ENCODE measurements around the gene RBM44. TPM values are rescaled to one million over a fixed set of nuclear protein-coding genes. Genes with fewer than 3 reads are reported as not detected.

The RBM44 gene
- total RNA-seq, 1 donor from 2014 or later, result 0.50 TPM

DNA sequence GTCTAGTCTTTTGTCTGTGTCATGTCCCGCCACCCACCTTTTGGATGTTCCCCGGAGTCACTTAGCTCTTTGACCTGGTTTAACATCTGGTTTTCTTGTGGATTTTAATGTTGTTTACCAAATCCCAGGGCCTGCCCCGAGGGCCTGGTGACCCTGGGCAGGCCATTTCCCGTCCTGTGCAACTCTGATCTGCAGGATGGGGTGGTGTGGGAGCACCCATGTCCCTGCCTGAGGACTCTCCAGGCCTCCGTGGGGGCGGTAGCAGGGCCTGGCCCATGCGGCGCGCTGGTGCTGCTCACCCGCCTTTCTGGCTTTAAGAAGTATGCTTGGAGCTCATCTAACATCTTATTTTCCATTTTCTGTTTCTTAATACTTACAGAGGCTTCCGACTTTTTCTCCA, 71.5 kb downstream of the RBM44 start:
- Mint-ChIP-seq H3K4me1 (ENCODE audit: low read depth) (peaks cover 88% of the 10 kb centered on the region), H3K36me3 (ENCODE audit: low read depth) (peaks cover 7% of the 10 kb centered on the region), H3K9me3 (ENCODE audit: low read depth) (no peaks in the 10 kb centered on the region), H3K4me3 (ENCODE audit: unreplicated experiment) (no peak overlapping the region), H3K27me3 (ENCODE audit: low read depth) (no peaks in the 10 kb centered on the region), H3K27ac (ENCODE audit: unreplicated experiment) (peak overlapping the region; percentile 29)
- DNase-seq (ENCODE audit: low spot score), result no peak
- TF ChIP-seq, protein P1, sequence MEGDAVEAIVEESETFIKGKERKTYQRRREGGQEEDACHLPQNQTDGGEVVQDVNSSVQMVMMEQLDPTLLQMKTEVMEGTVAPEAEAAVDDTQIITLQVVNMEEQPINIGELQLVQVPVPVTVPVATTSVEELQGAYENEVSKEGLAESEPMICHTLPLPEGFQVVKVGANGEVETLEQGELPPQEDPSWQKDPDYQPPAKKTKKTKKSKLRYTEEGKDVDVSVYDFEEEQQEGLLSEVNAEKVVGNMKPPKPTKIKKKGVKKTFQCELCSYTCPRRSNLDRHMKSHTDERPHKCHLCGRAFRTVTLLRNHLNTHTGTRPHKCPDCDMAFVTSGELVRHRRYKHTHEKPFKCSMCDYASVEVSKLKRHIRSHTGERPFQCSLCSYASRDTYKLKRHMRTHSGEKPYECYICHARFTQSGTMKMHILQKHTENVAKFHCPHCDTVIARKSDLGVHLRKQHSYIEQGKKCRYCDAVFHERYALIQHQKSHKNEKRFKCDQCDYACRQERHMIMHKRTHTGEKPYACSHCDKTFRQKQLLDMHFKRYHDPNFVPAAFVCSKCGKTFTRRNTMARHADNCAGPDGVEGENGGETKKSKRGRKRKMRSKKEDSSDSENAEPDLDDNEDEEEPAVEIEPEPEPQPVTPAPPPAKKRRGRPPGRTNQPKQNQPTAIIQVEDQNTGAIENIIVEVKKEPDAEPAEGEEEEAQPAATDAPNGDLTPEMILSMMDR (IDR thresholded peaks at IDR 0.05), result no peak

DNA sequence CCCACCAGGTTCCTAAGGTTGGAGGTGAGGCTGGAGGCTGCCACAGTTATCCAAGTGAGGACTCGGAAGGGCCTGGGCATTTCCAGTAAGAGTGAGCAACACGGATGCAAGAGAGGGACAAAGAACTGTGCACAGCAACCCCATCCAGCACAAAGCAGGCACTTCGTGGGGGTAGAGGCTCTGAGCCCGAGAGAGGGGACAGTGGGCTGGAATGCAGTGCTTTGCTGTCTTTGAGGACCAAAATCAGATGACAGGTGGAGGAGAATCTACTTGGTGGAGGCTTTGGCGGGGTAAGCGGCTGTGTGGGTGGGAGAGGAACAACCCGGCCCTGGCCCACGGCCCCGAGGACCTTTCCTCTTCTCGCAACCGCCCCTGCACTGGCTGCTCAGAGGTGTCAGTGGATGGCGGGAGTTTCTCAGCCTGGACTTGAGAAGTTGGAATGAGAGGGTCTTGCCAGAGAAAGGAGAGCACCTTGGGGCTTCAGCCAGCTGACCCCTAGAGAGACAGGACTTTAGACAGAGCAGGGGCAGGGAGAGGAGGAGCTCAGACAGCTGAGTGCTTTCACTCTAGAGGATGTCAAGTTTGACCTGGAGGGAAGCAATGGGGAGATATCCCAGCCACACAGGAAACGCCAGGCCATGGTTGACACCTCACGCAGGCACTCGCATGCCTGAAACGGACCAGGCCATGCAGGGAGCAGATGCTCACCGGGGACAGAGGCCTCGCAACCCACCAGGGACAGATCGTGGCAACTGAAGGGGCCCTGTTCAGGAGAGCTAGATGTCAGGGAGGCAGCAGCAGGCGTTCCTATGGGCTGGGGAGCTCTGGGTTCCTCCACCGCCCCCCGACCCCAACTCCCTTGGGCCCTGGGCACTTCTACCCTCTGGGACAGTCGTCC, 72.4 kb downstream of the RBM44 start:
- TF ChIP-seq, protein P1 (IDR thresholded peaks at IDR 0.05), result no peak
- Mint-ChIP-seq H3K36me3 (ENCODE audit: low read depth) (peaks cover 7% of the 10 kb centered on the region), H3K27me3 (ENCODE audit: low read depth) (no peaks in the 10 kb centered on the region), H3K4me1 (ENCODE audit: low read depth) (peaks cover 85% of the 10 kb centered on the region), H3K4me3 (ENCODE audit: unreplicated experiment) (no peak overlapping the region), H3K9me3 (ENCODE audit: low read depth) (no peaks in the 10 kb centered on the region), H3K27ac (ENCODE audit: unreplicated experiment) (peak overlapping the region; percentile 72)
- no peak for DNase-seq (ENCODE audit: low spot score)

GRCh38 chr2:237872178-237872887, 73.8 kb downstream of the RBM44 start:
- peaks cover 82% of the 10 kb centered on the region for H3K4me1 Mint-ChIP-seq (ENCODE audit: low read depth)
- peak overlapping the region; percentile 27 for H3K27ac Mint-ChIP-seq (ENCODE audit: unreplicated experiment)
- TF ChIP-seq, protein P1 (IDR thresholded peaks at IDR 0.05), result no peak
- no peaks in the 10 kb centered on the region for H3K27me3 Mint-ChIP-seq (ENCODE audit: low read depth)
- H3K9me3 Mint-ChIP-seq (ENCODE audit: low read depth), result no peaks in the 10 kb centered on the region
- H3K4me3 Mint-ChIP-seq (ENCODE audit: unreplicated experiment), result no peak overlapping the region
- peaks cover 7% of the 10 kb centered on the region for H3K36me3 Mint-ChIP-seq (ENCODE audit: low read depth)
- DNase-seq (ENCODE audit: low spot score), result no peak

DNA sequence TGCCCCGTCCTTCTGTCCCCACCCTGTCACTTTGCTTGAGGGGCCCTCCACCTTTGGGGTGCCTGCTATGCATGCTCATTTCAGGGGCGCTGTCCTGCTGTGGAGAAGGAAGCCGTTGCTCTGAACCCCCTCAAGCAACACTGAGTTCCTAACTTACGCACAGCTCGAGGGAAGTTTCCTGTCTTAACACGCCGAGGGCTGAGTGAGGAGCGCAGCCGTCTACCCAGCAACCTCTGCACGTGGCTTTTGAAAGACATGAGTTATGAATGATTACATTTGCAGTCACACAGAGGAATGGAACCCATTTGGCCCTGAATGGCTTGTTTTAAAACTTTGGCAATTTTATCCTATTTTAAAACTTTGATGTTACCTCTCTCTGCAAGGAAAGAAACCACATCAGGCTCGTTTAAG, 74.8 kb downstream of the RBM44 start:
- Mint-ChIP-seq H3K27ac (ENCODE audit: unreplicated experiment) (peak overlapping the region; percentile 45), H3K36me3 (ENCODE audit: low read depth) (peaks cover 7% of the 10 kb centered on the region), H3K27me3 (ENCODE audit: low read depth) (no peaks in the 10 kb centered on the region), H3K9me3 (ENCODE audit: low read depth) (no peaks in the 10 kb centered on the region), H3K4me3 (ENCODE audit: unreplicated experiment) (no peak overlapping the region), H3K4me1 (ENCODE audit: low read depth) (peaks cover 75% of the 10 kb centered on the region)
- DNase-seq (ENCODE audit: low spot score), result no peak
- TF ChIP-seq, protein P1 (IDR thresholded peaks at IDR 0.05), result no peak

- Mint-ChIP-seq H3K4me3 (ENCODE audit: unreplicated experiment) (peak overlapping the region; percentile 38), H3K27me3 (ENCODE audit: low read depth) (no peaks in the 10 kb centered on the region), H3K4me1 (ENCODE audit: low read depth) (peaks cover 75% of the 10 kb centered on the region), H3K36me3 (ENCODE audit: low read depth) (peaks cover 8% of the 10 kb centered on the region), H3K27ac (ENCODE audit: unreplicated experiment) (peak overlapping the region; percentile 97), H3K9me3 (ENCODE audit: low read depth) (no peaks in the 10 kb centered on the region)
- TF ChIP-seq, protein P1 (IDR thresholded peaks at IDR 0.05), result no peak
- no peak for DNase-seq (ENCODE audit: low spot score)
Observed at GRCh38 chr2:237873897-237874551, 75.4 kb downstream of the RBM44 start.
